Astrocyte (in vitro differentiated cells and primary cell): ENCODE results near the gene GFPT2. TPM values are rescaled to one million over a fixed set of nuclear protein-coding genes. Genes with fewer than 3 reads are reported as not detected.
A peak's percentile ranks its signal among the peaks of the same experiment; 100 is the strongest.

ENCODE experiments used
- DNase-seq: peaks from one replicate; pipeline ENCODE4 v3.0.0-alpha.2; 2010; ENCODE audit warnings: low read depth
- FAIRE-seq: peaks from 2 replicates; lab custom pipeline; 2011; peaks lifted over from hg19 to GRCh38; lab: Jason Lieb, UNC
- H2AFZ ChIP-seq: 2 replicates; pipeline ENCODE4 v1.6.0; 2012; ENCODE audit warnings: low read depth, low read length, inconsistent platforms
- H3K27ac ChIP-seq: 2 replicates; pipeline ENCODE4 v1.5.1; 2011; ENCODE audit warnings: low read depth, low read length, inconsistent platforms
- H3K27me3 ChIP-seq: 2 replicates; pipeline ENCODE4 v1.6.0; 2011; ENCODE audit warnings: low read length, inconsistent platforms; ENCODE audit not compliant: insufficient read depth
- H3K36me3 ChIP-seq: 2 replicates; pipeline ENCODE4 v1.5.1; 2011; ENCODE audit warnings: low read length, inconsistent platforms; ENCODE audit not compliant: insufficient read depth
- H3K4me1 ChIP-seq: 2 replicates; pipeline ENCODE4 v1.5.1; 2011; ENCODE audit warnings: low read length, inconsistent platforms; ENCODE audit not compliant: insufficient read depth
- H3K4me2 ChIP-seq: 2 replicates; pipeline ENCODE4 v1.6.0; 2012; ENCODE audit warnings: low read length, inconsistent platforms
- H3K4me3 ChIP-seq: 2 replicates; pipeline ENCODE4 v1.5.1; 2011; ENCODE audit warnings: low read depth, mild to moderate bottlenecking, low read length, inconsistent platforms; ENCODE audit not compliant: insufficient read depth
- H3K79me2 ChIP-seq: 2 replicates; pipeline ENCODE4 v1.6.0; 2012; ENCODE audit warnings: mild to moderate bottlenecking, low read length, inconsistent platforms; ENCODE audit not compliant: insufficient read depth
- H3K9ac ChIP-seq: 2 replicates; pipeline ENCODE4 v1.6.0; 2012; ENCODE audit warnings: mild to moderate bottlenecking, low read length, inconsistent platforms
- H3K9me3 ChIP-seq: 2 replicates; pipeline ENCODE4 v1.5.1; 2012; ENCODE audit warnings: low read depth, mild to moderate bottlenecking, low read length, inconsistent platforms; ENCODE audit not compliant: insufficient read depth
- H4K20me1 ChIP-seq: 2 replicates; pipeline ENCODE4 v1.6.0; 2012; ENCODE audit warnings: low read length, inconsistent platforms; ENCODE audit not compliant: insufficient read depth
- H3K27ac Mint-ChIP-seq: one replicate; pipeline ENCODE4 v1.8.0; 2021; ENCODE audit warnings: mild to moderate bottlenecking, mixed read lengths; ENCODE audit not compliant: unreplicated experiment
- H3K27me3 Mint-ChIP-seq: one replicate; pipeline ENCODE4 v1.8.0; 2021; ENCODE audit warnings: low read depth, mixed read lengths; ENCODE audit not compliant: unreplicated experiment
- H3K36me3 Mint-ChIP-seq: one replicate; pipeline ENCODE4 v1.8.0; 2021; ENCODE audit warnings: low read depth, mixed read lengths; ENCODE audit not compliant: unreplicated experiment
- H3K4me1 Mint-ChIP-seq: one replicate; pipeline ENCODE4 v1.8.0; 2021; ENCODE audit warnings: low read depth, mixed read lengths; ENCODE audit not compliant: unreplicated experiment
- H3K4me3 Mint-ChIP-seq: one replicate; pipeline ENCODE4 v1.8.0; 2021; ENCODE audit warnings: mild to moderate bottlenecking, moderate library complexity, mixed read lengths; ENCODE audit not compliant: unreplicated experiment
- H3K9me3 Mint-ChIP-seq: one replicate; pipeline ENCODE4 v1.8.0; 2021; ENCODE audit warnings: mild to moderate bottlenecking, mixed read lengths; ENCODE audit not compliant: unreplicated experiment
- EZH2 ChIP-seq: IDR thresholded peaks from 2 replicates; pipeline ENCODE4 v1.6.1; 2012; ENCODE audit warnings: mild to moderate bottlenecking, low read length, inconsistent platforms; ENCODE audit not compliant: insufficient read depth
- total RNA-seq: library from RNA; stranded (reverse); gene quantifications from 2 replicates; pipeline ENCODE4 v1.2.1, GENCODE V29; 2021
- TF ChIP-seq, protein P1 (sequence below): IDR thresholded peaks from 2 replicates; pipeline ENCODE4 v1.5.1; 2011; ENCODE audit warnings: low read depth, mild to moderate bottlenecking, inconsistent platforms, low read length, moderate library complexity; ENCODE audit not compliant: insufficient read depth

GFPT2 gene
- total RNA-seq, 1 donor from 2014 or later = 14.6 TPM

DNA sequence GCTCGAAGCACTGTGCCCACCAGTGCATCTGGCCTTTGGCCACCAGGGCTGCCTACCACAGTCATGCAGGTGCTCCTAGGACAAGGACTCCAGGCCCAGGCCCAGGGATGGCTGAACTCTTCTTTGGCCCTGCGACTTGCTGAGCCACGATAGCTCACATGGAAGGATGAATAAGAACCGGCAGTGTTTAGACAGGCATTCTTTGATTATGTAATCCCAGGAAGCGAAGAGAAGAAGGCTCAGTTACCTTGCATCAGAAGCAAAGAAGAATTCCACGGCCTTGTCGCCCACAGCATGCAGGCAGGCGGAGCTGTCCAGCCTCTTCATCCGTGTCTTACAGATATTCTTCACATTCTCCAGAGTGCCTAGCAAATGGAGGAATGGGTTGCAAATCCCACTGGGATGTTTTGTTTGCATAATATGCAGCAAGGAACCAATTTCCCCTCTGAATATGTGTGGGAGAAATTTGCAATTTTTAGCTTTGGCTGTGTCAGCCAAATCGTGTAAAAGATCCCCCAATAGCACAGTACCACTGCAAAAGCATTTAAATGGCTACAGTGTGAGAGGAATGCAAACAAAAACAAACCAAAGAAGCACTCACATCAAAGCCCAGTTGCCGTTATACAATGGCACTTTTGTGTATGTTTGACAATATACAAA lies 29.1 kb downstream of the GFPT2 start:
- no peak for TF ChIP-seq EZH2
- TF ChIP-seq, protein P1, sequence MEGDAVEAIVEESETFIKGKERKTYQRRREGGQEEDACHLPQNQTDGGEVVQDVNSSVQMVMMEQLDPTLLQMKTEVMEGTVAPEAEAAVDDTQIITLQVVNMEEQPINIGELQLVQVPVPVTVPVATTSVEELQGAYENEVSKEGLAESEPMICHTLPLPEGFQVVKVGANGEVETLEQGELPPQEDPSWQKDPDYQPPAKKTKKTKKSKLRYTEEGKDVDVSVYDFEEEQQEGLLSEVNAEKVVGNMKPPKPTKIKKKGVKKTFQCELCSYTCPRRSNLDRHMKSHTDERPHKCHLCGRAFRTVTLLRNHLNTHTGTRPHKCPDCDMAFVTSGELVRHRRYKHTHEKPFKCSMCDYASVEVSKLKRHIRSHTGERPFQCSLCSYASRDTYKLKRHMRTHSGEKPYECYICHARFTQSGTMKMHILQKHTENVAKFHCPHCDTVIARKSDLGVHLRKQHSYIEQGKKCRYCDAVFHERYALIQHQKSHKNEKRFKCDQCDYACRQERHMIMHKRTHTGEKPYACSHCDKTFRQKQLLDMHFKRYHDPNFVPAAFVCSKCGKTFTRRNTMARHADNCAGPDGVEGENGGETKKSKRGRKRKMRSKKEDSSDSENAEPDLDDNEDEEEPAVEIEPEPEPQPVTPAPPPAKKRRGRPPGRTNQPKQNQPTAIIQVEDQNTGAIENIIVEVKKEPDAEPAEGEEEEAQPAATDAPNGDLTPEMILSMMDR = no peak
- Histone ChIP-seq H2AFZ (no peak overlapping the region), H3K9ac (peak overlapping the region; percentile 13), H3K4me3 (no peak overlapping the region), H3K4me2 (peak overlapping the region; percentile 15), H3K27ac (no peak overlapping the region), H4K20me1 (peaks cover 21% of the 10 kb centered on the region), H3K4me1 (peaks cover 19% of the 10 kb centered on the region), H3K27me3 (no peaks in the 10 kb centered on the region), H3K79me2 (peaks cover 7% of the 10 kb centered on the region), H3K36me3 (peaks cover 29% of the 10 kb centered on the region), H3K9me3 (no peaks in the 10 kb centered on the region)
- FAIRE-seq (peak; percentile 45), DNase-seq (peak; percentile 75)
- H3K9me3 Mint-ChIP-seq = no peaks in the 10 kb centered on the region
- H3K27ac Mint-ChIP-seq = no peak overlapping the region
- H3K36me3 Mint-ChIP-seq = peaks cover 6% of the 10 kb centered on the region
- H3K4me1 Mint-ChIP-seq = no peaks in the 10 kb centered on the region
- no peaks in the 10 kb centered on the region for H3K27me3 Mint-ChIP-seq
- H3K4me3 Mint-ChIP-seq = no peak overlapping the region

DNA sequence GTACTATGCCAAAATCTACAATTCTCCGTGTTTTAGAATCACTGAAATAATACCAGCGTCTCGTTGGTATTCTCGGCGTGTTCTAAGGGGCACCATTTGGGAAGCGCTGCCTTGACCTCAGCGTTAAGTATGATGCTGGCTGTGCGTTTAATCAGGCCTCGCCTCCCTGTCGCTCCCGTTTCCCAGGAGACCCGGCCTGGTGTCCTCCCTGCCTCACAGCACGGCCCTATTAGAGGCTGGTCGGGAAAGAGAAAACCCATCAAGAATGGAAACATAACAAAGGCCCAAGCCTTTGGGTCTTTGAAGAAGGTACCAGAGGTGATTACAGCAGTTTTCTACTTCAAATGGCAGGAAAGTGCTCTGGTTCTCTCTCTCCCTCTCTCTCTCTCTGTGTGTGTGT lies 30.0 kb downstream of the GFPT2 start:
- Histone ChIP-seq H3K9ac (no peak overlapping the region), H3K27me3 (no peaks in the 10 kb centered on the region), H3K27ac (no peak overlapping the region), H3K9me3 (no peaks in the 10 kb centered on the region), H3K36me3 (peaks cover 29% of the 10 kb centered on the region), H3K79me2 (peaks cover 3% of the 10 kb centered on the region), H3K4me1 (peaks cover 19% of the 10 kb centered on the region), H3K4me2 (no peak overlapping the region), H3K4me3 (no peak overlapping the region), H4K20me1 (peaks cover 21% of the 10 kb centered on the region), H2AFZ (no peak overlapping the region)
- FAIRE-seq (no peak), DNase-seq (no peak)
- H3K36me3 Mint-ChIP-seq = peaks cover 9% of the 10 kb centered on the region
- H3K4me3 Mint-ChIP-seq = no peak overlapping the region
- H3K27me3 Mint-ChIP-seq = no peaks in the 10 kb centered on the region
- no peaks in the 10 kb centered on the region for H3K4me1 Mint-ChIP-seq
- no peaks in the 10 kb centered on the region for H3K9me3 Mint-ChIP-seq
- no peak overlapping the region for H3K27ac Mint-ChIP-seq
- TF ChIP-seq EZH2 = no peak
- TF ChIP-seq, protein P1 = no peak

DNA sequence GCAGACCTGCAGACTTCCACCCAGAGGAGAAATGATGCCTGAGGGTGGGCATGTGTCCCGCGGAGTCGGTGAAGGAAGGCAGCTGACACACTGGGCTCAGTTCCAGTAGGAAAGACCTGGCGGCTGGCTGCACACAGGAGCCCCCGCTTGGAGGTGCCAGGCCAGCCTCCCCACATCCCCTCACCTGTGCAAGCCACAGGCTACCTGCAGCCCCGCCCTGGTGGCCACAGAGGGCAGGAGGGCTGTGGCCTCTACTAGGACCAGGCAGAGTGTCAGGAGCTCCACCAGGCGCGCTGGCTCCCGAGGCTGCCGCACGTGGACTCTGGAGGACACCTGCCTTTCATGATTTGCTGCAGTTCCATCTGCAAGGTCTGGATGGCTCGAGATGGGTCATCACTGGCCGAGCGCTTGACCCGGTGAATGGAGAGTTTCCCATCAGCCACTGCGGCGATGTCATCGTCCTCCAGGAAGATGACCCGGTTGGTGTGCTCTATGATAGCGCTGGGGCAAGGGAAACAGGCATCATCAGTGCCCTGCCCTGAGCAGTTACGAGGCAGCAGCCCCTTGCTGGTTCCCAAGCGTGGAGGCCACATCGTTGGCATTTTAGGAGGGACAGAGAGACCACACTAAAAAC lies 34.6 kb downstream of the GFPT2 start:
- H3K4me1 Mint-ChIP-seq = no peaks in the 10 kb centered on the region
- FAIRE-seq (no peak), DNase-seq (no peak)
- no peak overlapping the region for H3K4me2 ChIP-seq
- H3K4me3 ChIP-seq = no peak overlapping the region
- H3K27me3 Mint-ChIP-seq = no peaks in the 10 kb centered on the region
- no peak overlapping the region for H3K27ac Mint-ChIP-seq
- peaks cover 4% of the 10 kb centered on the region for H3K4me1 ChIP-seq
- no peak for TF ChIP-seq EZH2
- TF ChIP-seq, protein P1 = no peak
- H4K20me1 ChIP-seq = peaks cover 16% of the 10 kb centered on the region
- no peak overlapping the region for H3K4me3 Mint-ChIP-seq
- H3K36me3 ChIP-seq = peaks cover 47% of the 10 kb centered on the region
- no peaks in the 10 kb centered on the region for H3K9me3 ChIP-seq
- no peak overlapping the region for H3K27ac ChIP-seq
- H3K27me3 ChIP-seq = no peaks in the 10 kb centered on the region
- H2AFZ ChIP-seq = no peak overlapping the region
- H3K36me3 Mint-ChIP-seq = peaks cover 9% of the 10 kb centered on the region
- H3K9ac ChIP-seq = no peak overlapping the region
- no peaks in the 10 kb centered on the region for H3K9me3 Mint-ChIP-seq
- H3K79me2 ChIP-seq = no peaks in the 10 kb centered on the region
